MV-4-11 (cell line): ENCODE measurements around the gene TGFBR2.
"Not testable (repeated sequence)": the region's sequence is repeated elsewhere in the genome, so short reads cannot be mapped to it uniquely, and the experiment has no call there.

ENCODE experiments used
- DNase-seq: peaks from one replicate; lab custom pipeline; 2025; lab: John Stamatoyannopoulos, UW

Gene TGFBR2

DNA sequence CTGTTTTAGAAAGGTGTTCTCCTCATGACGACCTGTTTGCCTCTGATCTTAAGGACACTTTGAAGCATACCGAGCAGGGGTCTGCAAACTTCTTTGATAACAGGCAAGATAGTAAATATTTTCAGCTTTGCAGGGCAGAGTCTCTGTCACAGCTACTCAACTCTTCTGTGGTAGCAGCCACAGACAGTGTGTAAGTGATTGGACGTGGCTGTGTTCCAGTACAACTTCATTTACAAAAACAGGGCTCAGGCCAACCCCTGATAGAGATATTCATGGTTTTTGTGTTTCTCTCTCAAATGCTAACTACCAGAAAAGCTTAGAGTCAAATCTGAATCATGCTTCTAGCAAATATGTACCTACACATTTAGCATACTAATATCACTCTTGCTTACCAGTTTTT, 51.5 kb downstream of the TGFBR2 start:
- no peak for DNase-seq

DNA sequence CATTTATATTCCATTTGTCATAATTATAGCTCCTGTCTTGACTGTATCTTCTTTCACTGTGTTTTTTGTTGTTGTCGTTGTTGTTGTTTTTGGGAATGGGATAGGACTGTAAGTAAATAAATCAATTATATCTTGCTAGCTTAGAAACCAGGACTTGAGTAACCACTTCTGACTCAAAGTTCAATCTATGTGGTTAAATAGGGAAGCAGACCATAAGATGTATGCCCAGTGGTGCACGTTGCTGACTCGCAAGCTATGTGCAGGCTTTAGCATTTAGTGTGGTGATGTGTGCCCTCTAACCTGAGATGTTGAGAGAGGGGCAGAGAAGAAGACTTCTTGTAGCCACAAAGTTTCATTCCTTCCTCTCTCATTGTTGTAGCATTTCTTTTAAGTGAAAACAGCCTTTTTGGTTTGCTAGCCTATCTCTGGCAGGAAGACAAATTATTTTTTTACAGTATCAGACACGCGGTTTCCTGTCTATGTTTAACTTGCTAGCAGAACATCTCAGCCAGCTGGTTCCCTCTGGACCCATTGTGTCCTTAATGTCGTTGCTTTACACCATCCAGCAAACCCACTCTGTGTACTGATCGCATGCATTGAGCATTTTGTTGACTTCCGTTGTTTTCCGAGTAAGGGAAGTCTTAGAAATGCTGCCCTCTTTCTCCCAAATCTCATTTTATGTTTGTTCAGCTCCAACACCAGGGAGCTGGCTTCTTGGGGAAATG, 52.1 kb downstream of the TGFBR2 start:
- DNase-seq, result peak; percentile 89

GRCh38 chr3:30659270-30660130, 53.1 kb downstream of the TGFBR2 start:
- peak; percentile 67 for DNase-seq

GRCh38 chr3:30660136-30660535, 53.7 kb downstream of the TGFBR2 start:
- no peak for DNase-seq

- no peak for DNase-seq
Measured at GRCh38 chr3:30660656-30661055, 54.3 kb downstream of the TGFBR2 start.

- DNase-seq, result no peak
Measured at GRCh38 chr3:30661098-30661873, 54.9 kb downstream of the TGFBR2 start.

GRCh38 chr3:30662836-30663235, 56.4 kb downstream of the TGFBR2 start:
- no peak for DNase-seq

- no peak for DNase-seq
Measured at GRCh38 chr3:30663533-30664241, 57.3 kb downstream of the TGFBR2 start.

- DNase-seq, result peak; percentile 16
Measured at GRCh38 chr3:30664459-30664858, 58.1 kb downstream of the TGFBR2 start.

- peak; percentile 23 for DNase-seq
Measured at GRCh38 chr3:30664884-30665283, 58.5 kb downstream of the TGFBR2 start.

GRCh38 chr3:30665539-30665938, 59.1 kb downstream of the TGFBR2 start:
- DNase-seq, result no peak

DNA sequence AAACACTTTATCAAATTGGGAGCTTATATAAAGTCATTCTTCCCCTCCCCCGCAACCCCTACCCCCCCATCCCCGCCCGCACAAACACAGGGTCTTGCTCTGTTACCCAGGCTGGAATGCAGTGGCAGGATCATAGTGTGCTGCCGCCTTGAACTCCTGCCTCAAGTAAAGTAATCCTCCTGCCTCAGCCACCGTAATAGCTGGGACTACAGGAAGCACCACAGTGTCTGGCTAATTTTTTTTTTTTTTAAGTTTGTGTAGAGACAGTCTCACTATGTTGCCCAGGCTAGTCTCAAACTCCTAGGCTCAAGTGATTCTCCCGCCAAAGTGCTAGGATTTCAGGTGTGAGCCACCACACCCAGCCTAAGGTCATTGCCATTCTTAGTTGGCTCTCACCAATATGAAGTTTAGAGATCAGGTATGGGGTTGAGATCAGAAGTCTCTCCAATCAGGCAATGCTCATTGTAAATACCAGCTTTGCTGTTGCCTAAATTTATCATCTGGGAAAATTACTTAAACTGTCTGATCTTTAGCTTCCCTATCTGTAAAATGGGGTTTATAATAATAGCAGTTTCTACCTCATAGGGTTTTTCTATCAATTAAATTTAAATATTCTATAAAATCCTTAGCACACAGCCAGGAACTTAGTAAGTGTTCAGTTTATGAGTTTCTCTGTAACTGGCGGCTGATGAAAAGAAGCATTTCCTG, 60.3 kb downstream of the TGFBR2 start:
- no peak for DNase-seq

- DNase-seq, result no peak
Measured at GRCh38 chr3:30667280-30667651, 60.9 kb downstream of the TGFBR2 start.

GRCh38 chr3:30668051-30668609, 61.7 kb downstream of the TGFBR2 start:
- DNase-seq, result no peak

DNA sequence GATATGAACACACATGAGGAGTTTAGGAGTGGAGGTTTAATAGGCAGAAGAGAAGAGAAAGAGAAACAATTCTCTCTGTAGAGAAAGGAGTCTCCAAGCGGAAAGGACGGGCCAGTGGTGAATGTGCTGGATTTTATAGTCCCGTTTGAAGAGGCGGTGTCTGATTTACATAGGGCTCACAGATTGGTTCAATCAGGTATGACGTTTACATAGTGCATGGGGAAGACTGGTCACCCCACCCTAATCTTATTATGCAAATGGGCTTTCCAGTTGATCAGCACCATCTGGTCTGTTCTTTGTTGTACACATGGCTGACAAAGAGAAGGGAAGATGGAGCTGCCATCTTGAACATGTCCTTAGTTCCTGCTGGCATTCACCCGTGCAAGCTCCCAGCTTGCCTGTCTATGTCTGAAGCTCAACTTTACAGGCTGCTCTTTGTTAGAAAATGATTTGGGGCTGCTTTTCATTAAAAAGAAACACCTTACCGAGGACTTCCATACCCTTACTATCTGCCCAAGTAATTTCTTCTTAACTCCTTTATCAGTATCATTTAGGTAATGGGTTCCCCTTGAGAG, 63.0 kb downstream of the TGFBR2 start:
- DNase-seq, result not testable (repeated sequence)

- no peak for DNase-seq
Measured at GRCh38 chr3:30670292-30670691, 63.9 kb downstream of the TGFBR2 start.

DNA sequence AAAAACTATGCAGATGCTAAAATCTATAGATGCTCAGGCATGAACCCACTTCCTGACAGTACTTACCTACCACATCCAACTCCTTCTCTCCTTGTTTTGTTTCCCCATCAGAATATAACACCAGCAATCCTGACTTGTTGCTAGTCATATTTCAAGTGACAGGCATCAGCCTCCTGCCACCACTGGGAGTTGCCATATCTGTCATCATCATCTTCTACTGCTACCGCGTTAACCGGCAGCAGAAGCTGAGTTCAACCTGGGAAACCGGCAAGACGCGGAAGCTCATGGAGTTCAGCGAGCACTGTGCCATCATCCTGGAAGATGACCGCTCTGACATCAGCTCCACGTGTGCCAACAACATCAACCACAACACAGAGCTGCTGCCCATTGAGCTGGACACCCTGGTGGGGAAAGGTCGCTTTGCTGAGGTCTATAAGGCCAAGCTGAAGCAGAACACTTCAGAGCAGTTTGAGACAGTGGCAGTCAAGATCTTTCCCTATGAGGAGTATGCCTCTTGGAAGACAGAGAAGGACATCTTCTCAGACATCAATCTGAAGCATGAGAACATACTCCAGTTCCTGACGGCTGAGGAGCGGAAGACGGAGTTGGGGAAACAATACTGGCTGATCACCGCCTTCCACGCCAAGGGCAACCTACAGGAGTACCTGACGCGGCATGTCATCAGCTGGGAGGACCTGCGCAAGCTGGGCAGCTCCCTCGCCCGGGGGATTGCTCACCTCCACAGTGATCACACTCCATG, 65.3 kb downstream of the TGFBR2 start:
- DNase-seq, result no peak

- DNase-seq, result no peak
Measured at GRCh38 chr3:30672287-30672735, 65.9 kb downstream of the TGFBR2 start.

- DNase-seq, result no peak
Measured at GRCh38 chr3:30672959-30673358, 66.6 kb downstream of the TGFBR2 start.
